Small intestine (tissue), 16 donors: Measurements from ENCODE around the gene S100A11. TPM values are rescaled to one million over a fixed set of nuclear protein-coding genes. Genes with fewer than 3 reads are reported as not detected.
A peak's percentile ranks its signal among the peaks of the same experiment; 100 is the strongest.
"Not testable (repeated sequence)": the region's sequence is repeated elsewhere in the genome, so short reads cannot be mapped to it uniquely, and the experiment has no call there.

Experiments used
- DNase-seq, 2 donors: peaks; one replicate each; pipeline versions ENCODE4 v3.0.0 to v3.0.0-alpha.2; 2013
- FAIRE-seq: peaks from 2 replicates; lab custom pipeline; 2012; peaks lifted over from hg19 to GRCh38; lab: Jason Lieb, UNC
- H3K27ac ChIP-seq, 3 donors: one replicate each; pipeline ENCODE4 v1.5.1; 2013; ENCODE audit warnings: low read length in 2 of 3, mild to moderate bottlenecking in 2 of 3, control low read depth in 1 of 3, inconsistent platforms in 1 of 3, low read depth in 1 of 3, moderate library complexity in 1 of 3
- H3K27me3 ChIP-seq, 3 donors: one replicate each; pipeline ENCODE4 v1.6.1; 2013; ENCODE audit warnings: low read length in 3 of 3, inconsistent platforms in 1 of 3; ENCODE audit not compliant: control insufficient read depth in 3 of 3, insufficient read depth in 3 of 3
- H3K36me3 ChIP-seq, 3 donors: one replicate each; pipeline ENCODE4 v1.6.1; 2013; ENCODE audit warnings: low read length in 3 of 3, inconsistent platforms in 1 of 3, low read depth in 1 of 3, mild to moderate bottlenecking in 1 of 3, moderate library complexity in 1 of 3; ENCODE audit not compliant: control insufficient read depth in 3 of 3, insufficient read depth in 2 of 3
- H3K4me1 ChIP-seq, 3 donors: one replicate each; pipeline ENCODE4 v1.6.1; 2013; ENCODE audit warnings: low read length in 2 of 3, inconsistent platforms in 1 of 3, low read depth in 1 of 3, mild to moderate bottlenecking in 1 of 3, moderate library complexity in 1 of 3; ENCODE audit not compliant: control insufficient read depth in 3 of 3, insufficient read depth in 2 of 3
- H3K4me3 ChIP-seq, 3 donors: one replicate each; pipeline ENCODE4 v1.5.1; 2013; ENCODE audit warnings: low read length in 3 of 3, control low read depth in 1 of 3, inconsistent platforms in 1 of 3, low read depth in 1 of 3, mild to moderate bottlenecking in 1 of 3, moderate library complexity in 1 of 3
- H3K9me3 ChIP-seq, 2 donors: one replicate each; pipeline ENCODE4 v1.6.1; 2013; ENCODE audit warnings: low read depth in 1 of 2, low read length in 1 of 2; ENCODE audit not compliant: control insufficient read depth in 2 of 2, insufficient read depth in 1 of 2
- WGBS, 3 donors: extraction: QIAGEN DNeasy Blood & Tissue Kit; methylation state at CpG; one replicate each; pipeline ENCODE4 v1.1.7; 2013; 5-methylcytosine and 5-hydroxymethylcytosine counted together
- long read RNA-seq, 10 donors: transcript quantifications; one replicate each; lab custom pipeline, GENCODE V29; 2026
- polyA plus RNA-seq, 4 donors: library from polyadenylated mRNA; stranded (reverse) in 3 of 4; unstranded in 1 of 4; fragments of 200-250 nt in 3 of 4; fragments of 120-200 nt in 1 of 4; gene quantifications; one replicate each; pipeline versions ENCODE4 v1.2.1 to v1.2.3, GENCODE V29; 2013
- donor health status: healthy with polysubstance abuse.
- donor health status: control.
- donor health status: control.
- donor health status: Bipolar disorder and iron deficiency.
- donor health status: healthy.

The S100A11 gene
- 100 to 1,000 TPM; 237 to 551 (median 408) TPM for polyA plus RNA-seq
- long read RNA-seq, donor 1 = 0 reads
- long read RNA-seq, donor 2, transcript S100A11-201 (3 exons, 594 nt) = major isoform, 147 of 166 reads
- long read RNA-seq, donor 2, partial matches to known transcripts = 19 of 166 reads
- long read RNA-seq, donor 2, other reads (novel, unspliced or antisense) = 0 of 166 reads
- long read RNA-seq, donor 3, transcript S100A11-201 (3 exons, 594 nt) = major isoform, 93 of 105 reads
- long read RNA-seq, donor 3, partial matches to known transcripts = 12 of 105 reads
- long read RNA-seq, donor 3, other reads (novel, unspliced or antisense) = 0 of 105 reads
- long read RNA-seq, donor 4, partial matches to known transcripts = 0 of 3 reads
- long read RNA-seq, donor 4, other reads (novel, unspliced or antisense) = 0 of 3 reads
- long read RNA-seq, donor 5, transcript S100A11-201 (3 exons, 594 nt) = major isoform, 31 of 46 reads
- long read RNA-seq, donor 5, partial matches to known transcripts = 15 of 46 reads
- long read RNA-seq, donor 5, other reads (novel, unspliced or antisense) = 0 of 46 reads
- long read RNA-seq, donor 6, transcript S100A11-201 (3 exons, 594 nt) = major isoform, 102 of 126 reads
- long read RNA-seq, donor 6, partial matches to known transcripts = 24 of 126 reads
- long read RNA-seq, donor 6, other reads (novel, unspliced or antisense) = 0 of 126 reads
- long read RNA-seq, donor 7 = 0 reads
- long read RNA-seq, donor 8, transcript S100A11-201 (3 exons, 594 nt) = major isoform, 38 of 38 reads
- long read RNA-seq, donor 8, partial matches to known transcripts = 0 of 38 reads
- long read RNA-seq, donor 8, other reads (novel, unspliced or antisense) = 0 of 38 reads
- long read RNA-seq, donor 9, transcript S100A11-201 (3 exons, 594 nt) = major isoform, 29 of 29 reads
- long read RNA-seq, donor 9, partial matches to known transcripts = 0 of 29 reads
- long read RNA-seq, donor 9, other reads (novel, unspliced or antisense) = 0 of 29 reads
- long read RNA-seq, donor 10, transcript S100A11-201 (3 exons, 594 nt) = major isoform, 252 of 262 reads
- long read RNA-seq, donor 10, partial matches to known transcripts = 10 of 262 reads
- long read RNA-seq, donor 10, other reads (novel, unspliced or antisense) = 0 of 262 reads

GRCh38 chr1:152036267-152037216, at the start of gene S100A11:
Gene S100A11 (minus strand): TSS chr1:152037004. CDS start chr1:152036915, 89 bp downstream.
- FAIRE-seq = no peak

GRCh38 chr1:152084853-152085252, 48.0 kb upstream of the S100A11 start:
- H3K4me1 ChIP-seq = no peaks in the 10 kb centered on the region
- no peaks in the 10 kb centered on the region for H3K9me3 ChIP-seq
- H3K27ac ChIP-seq = no peak overlapping the region
- no peaks in the 10 kb centered on the region for H3K36me3 ChIP-seq
- 45 to 55% (median 46%) methylated on average over 1 of the region's 1 CpG for WGBS, 3 donors
- H3K27me3 ChIP-seq = peaks cover 0 to 14% (median 2%) of the 10 kb centered on the region in 3 donors
- DNase-seq (no peak), FAIRE-seq (no peak)
- no peak overlapping the region for H3K4me3 ChIP-seq

More at GRCh38 chr1:152036267-152037216, at the start of gene S100A11:
- H3K36me3 ChIP-seq = peaks cover 9 to 13% (median 10%) of the 10 kb centered on the region in 3 donors
- H3K27me3 ChIP-seq = no peaks in the 10 kb centered on the region
- peak within 1 kb of the TSS; percentile 65 to 79 (median 65) for H3K4me3 ChIP-seq
- peak; percentile 89 to 94 for DNase-seq
- H3K27ac ChIP-seq = peak within 1 kb of the TSS; percentile 73 to 98 (median 86)
- WGBS, 3 donors = 0% methylated on average over 52 to 53 of the region's 53 CpGs
- H3K4me1 ChIP-seq = peaks cover 0 to 32% (median 8%) of the 10 kb centered on the region in 3 donors
- no peaks in the 10 kb centered on the region for H3K9me3 ChIP-seq

GRCh38 chr1:152081026-152081425, 44.2 kb upstream of the S100A11 start:
- FAIRE-seq, H3K4me1 ChIP-seq, DNase-seq, H3K9me3 ChIP-seq, H3K27ac ChIP-seq, H3K36me3 ChIP-seq, H3K4me3 ChIP-seq, H3K27me3 ChIP-seq: not testable (repeated sequence)
- WGBS, 3 donors = 85 to 95% (median 91%) methylated on average over 7 to 17 of the region's 17 CpGs

GRCh38 chr1:152080494-152080893, 43.7 kb upstream of the S100A11 start:
- H3K27ac ChIP-seq, FAIRE-seq, H3K27me3 ChIP-seq, H3K4me1 ChIP-seq, DNase-seq, H3K9me3 ChIP-seq, H3K4me3 ChIP-seq, H3K36me3 ChIP-seq: not testable (repeated sequence)
- 84 to 90% (median 89%) methylated on average over 17 of the region's 17 CpGs for WGBS, 3 donors

- FAIRE-seq = no peak
- Histone ChIP-seq H3K4me3 (no peak overlapping the region), H3K36me3 (no peaks in the 10 kb centered on the region), H3K4me1 (no peaks in the 10 kb centered on the region), H3K27ac (no peak overlapping the region), H3K9me3 (no peaks in the 10 kb centered on the region), H3K27me3 (peaks cover 0 to 3% (median 0%) of the 10 kb centered on the region in 3 donors)
- WGBS, 3 donors = 82 to 87% (median 86%) methylated on average over 21 to 24 of the region's 24 CpGs
- no peak for DNase-seq
Observed at GRCh38 chr1:152078831-152079441, 42.1 kb upstream of the S100A11 start.

GRCh38 chr1:152072311-152072710, 35.5 kb upstream of the S100A11 start:
- FAIRE-seq (no peak), DNase-seq (no peak)
- Histone ChIP-seq H3K9me3 (no peaks in the 10 kb centered on the region), H3K36me3 (no peaks in the 10 kb centered on the region), H3K4me3 (no peak overlapping the region), H3K27ac (no peak overlapping the region), H3K27me3 (peaks cover 0 to 6% (median 3%) of the 10 kb centered on the region in 3 donors), H3K4me1 (no peaks in the 10 kb centered on the region)
- WGBS, 3 donors = 57 to 73% (median 70%) methylated on average over 3 of the region's 3 CpGs

- no peak for FAIRE-seq
Observed at GRCh38 chr1:152071123-152071522, 34.3 kb upstream of the S100A11 start.

More at GRCh38 chr1:152071123-152071522, 34.3 kb upstream of the S100A11 start:
- no peaks in the 10 kb centered on the region for H3K9me3 ChIP-seq
- WGBS, 3 donors = 31 to 68% (median 44%) methylated on average over 3 of the region's 3 CpGs
- peaks cover 0 to 6% (median 3%) of the 10 kb centered on the region in 3 donors for H3K27me3 ChIP-seq
- no peak overlapping the region for H3K27ac ChIP-seq
- H3K36me3 ChIP-seq = no peaks in the 10 kb centered on the region
- no peaks in the 10 kb centered on the region for H3K4me1 ChIP-seq
- DNase-seq = peak in 1 of 2 donors; percentile 67
- H3K4me3 ChIP-seq = no peak overlapping the region
